GM18870 (cell line): Measurements from ENCODE around the gene ANKRD40CL.

ENCODE experiments used
- ATAC-seq: cut with Tn5 transposase; IDR thresholded peaks from one replicate; pipeline ENCODE4 v1.9.1; 2021; ENCODE audit warnings: moderate library complexity; ENCODE audit not compliant: unreplicated experiment

Gene ANKRD40CL

DNA sequence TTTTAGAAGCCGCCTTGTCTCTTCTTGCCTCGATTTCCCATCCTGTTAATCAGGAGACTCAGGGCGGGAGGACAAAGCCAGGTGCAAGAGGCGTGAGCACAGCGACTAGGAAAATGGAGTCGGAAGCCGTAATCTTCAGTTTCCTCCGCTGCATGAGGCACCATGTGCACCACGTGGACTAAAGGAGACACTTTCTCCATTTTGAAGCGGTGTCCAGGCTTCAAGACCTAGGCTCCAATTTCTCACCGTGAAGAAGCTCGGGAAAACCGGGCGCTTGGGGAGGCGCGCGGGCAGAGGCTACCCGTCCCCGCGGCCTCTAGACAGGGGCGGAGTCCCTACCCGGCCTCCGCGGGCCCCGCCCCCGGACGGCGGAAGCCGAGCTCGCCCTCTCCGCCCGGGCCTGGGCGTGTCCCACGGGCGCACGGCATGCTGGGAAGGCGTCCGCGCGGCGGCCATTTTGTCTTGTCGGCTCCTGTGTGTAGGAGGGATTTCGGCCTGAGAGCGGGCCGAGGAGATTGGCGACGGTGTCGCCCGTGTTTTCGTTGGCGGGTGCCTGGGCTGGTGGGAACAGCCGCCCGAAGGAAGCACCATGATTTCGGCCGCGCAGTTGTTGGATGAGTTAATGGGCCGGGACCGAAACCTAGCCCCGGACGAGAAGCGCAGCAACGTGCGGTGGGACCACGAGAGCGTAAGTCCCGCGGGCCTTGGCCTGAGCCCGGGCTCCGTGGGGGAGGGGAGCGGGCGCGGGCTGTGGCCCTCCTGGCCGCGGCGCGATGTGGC, 48.0 kb downstream of the ANKRD40CL start, which contains the start of gene LUC7L3:
Gene LUC7L3, plus strand, starts transcription at position 460 of the 780 bp plus-strand sequence. Its CDS starts 130 bp downstream, at position 590.
- ATAC-seq: peak; percentile 85

DNA sequence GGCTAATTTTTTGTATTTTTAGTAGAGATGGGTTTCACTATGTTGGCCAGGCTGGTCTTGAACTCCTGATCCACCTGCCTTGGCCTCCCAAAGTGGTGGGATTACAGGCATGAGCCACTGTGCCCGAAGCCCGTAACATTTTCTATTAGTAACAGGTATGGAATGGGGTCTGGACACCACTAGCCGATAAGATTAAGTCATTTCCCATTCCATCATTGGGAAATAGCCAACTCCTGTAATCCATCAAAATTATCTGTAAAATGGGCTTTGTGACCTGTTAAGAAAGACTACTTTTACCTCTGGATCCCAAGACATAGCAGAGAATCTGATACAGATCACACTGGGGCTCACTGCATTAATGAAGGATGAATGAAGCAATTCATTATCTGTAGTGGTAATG, 51.8 kb downstream of the ANKRD40CL start:
- no peak for ATAC-seq

DNA sequence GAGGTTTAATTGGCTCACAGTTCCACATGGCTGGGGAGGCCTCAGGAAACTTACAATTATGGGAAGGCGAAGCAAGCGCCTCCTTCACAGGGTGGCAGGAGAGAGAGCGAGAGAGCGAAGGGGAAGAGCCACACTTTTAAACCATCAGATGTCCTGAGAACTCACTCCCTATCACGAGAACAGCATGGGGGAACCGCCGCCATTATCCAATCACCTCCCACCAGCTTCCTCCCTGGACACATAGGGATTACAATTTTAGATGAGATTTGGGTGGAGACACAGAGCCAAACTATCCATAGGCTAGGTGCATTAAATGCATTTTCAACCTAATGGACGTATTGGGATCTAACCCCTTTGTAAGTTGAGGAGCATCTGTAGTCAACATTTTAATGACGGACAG, 54.7 kb downstream of the ANKRD40CL start:
- ATAC-seq: no peak
